GM23338 (cell line): ENCODE data around the gene VSTM2B. TPM values are rescaled to one million over a fixed set of nuclear protein-coding genes. Genes with fewer than 3 reads are reported as not detected.

Source experiments
- ATAC-seq: fragments of 200-7000 bp; cut with Tn5 transposase; 3 replicates; pipeline ENCODE4 v1.9.1; 2020
- DNase-seq: peaks from one replicate; pipeline ENCODE4 v3.0.0-alpha.2; 2015; ENCODE audit warnings: low spot score
- H2AFZ ChIP-seq: fragments of 200-600 bp; sonication (generic); 2 replicates; pipeline ENCODE4 v1.8.0; 2016; ENCODE audit warnings: antibody characterized with exemption, mild to moderate bottlenecking, moderate library complexity
- H3F3A ChIP-seq: fragments of 200-600 bp; sonication (generic); replicated peaks from 2 replicates; pipeline ENCODE4 v1.8.0; 2017; ENCODE audit warnings: antibody characterized with exemption, mixed run types, low read depth
- H3K27ac ChIP-seq: fragments of 200-600 bp; sonication (generic); 2 replicates; pipeline ENCODE4 v1.6.1; 2016; ENCODE audit warnings: low read depth
- H3K27me3 ChIP-seq: fragments of 200-600 bp; sonication (generic); 2 replicates; pipeline ENCODE4 v1.8.0; 2016; ENCODE audit warnings: mild to moderate bottlenecking, mixed run types, moderate library complexity; ENCODE audit not compliant: insufficient read depth
- H3K36me3 ChIP-seq: fragments of 200-600 bp; sonication (generic); 2 replicates; pipeline ENCODE4 v1.8.0; 2016; ENCODE audit warnings: mild to moderate bottlenecking; ENCODE audit not compliant: insufficient read depth
- H3K4me1 ChIP-seq: fragments of 200-600 bp; sonication (generic); 2 replicates; pipeline ENCODE4 v1.8.0; 2016; ENCODE audit warnings: mild to moderate bottlenecking, moderate library complexity; ENCODE audit not compliant: insufficient read depth
- H3K4me2 ChIP-seq: fragments of 200-600 bp; sonication (generic); 2 replicates; pipeline ENCODE4 v1.7.1; 2017; ENCODE audit warnings: mixed run types
- H3K4me3 ChIP-seq: fragments of 200-600 bp; sonication (generic); 2 replicates; pipeline ENCODE4 v1.6.1; 2016; ENCODE audit warnings: mixed run types
- H3K79me2 ChIP-seq: fragments of 200-600 bp; sonication (generic); replicated peaks from 2 replicates; pipeline ENCODE4 v1.8.0; 2017; ENCODE audit warnings: mild to moderate bottlenecking; ENCODE audit not compliant: insufficient read depth
- H3K9me2 ChIP-seq: fragments of 200-600 bp; sonication (generic); 2 replicates; pipeline ENCODE4 v1.8.0; 2017; ENCODE audit not compliant: insufficient read depth
- H4K20me1 ChIP-seq: fragments of 200-600 bp; sonication (generic); replicated peaks from 2 replicates; pipeline ENCODE4 v1.8.0; 2017; ENCODE audit warnings: mild to moderate bottlenecking; ENCODE audit not compliant: insufficient read depth
- H3K27ac Mint-ChIP-seq: 2 replicates; pipeline ENCODE4 v1.8.0; 2020; ENCODE audit warnings: inconsistent platforms, mild to moderate bottlenecking, moderate library complexity, mixed read lengths
- H3K27me3 Mint-ChIP-seq: 3 replicates; pipeline ENCODE4 v1.8.0; 2022; ENCODE audit warnings: low read depth, mild to moderate bottlenecking, moderate library complexity, mixed read lengths, inconsistent platforms; ENCODE audit not compliant: insufficient read depth, poor library complexity
- H3K36me3 Mint-ChIP-seq: 3 replicates; pipeline ENCODE4 v1.8.0; 2021; ENCODE audit warnings: low read depth, mild to moderate bottlenecking, inconsistent platforms, moderate library complexity, mixed read lengths
- H3K4me1 Mint-ChIP-seq: 3 replicates; pipeline ENCODE4 v1.8.0; 2020; ENCODE audit warnings: mild to moderate bottlenecking, inconsistent platforms, mixed read lengths
- H3K4me3 Mint-ChIP-seq: 3 replicates; pipeline ENCODE4 v1.8.0; 2021; ENCODE audit warnings: moderate library complexity, mild to moderate bottlenecking, inconsistent platforms, mixed read lengths
- H3K9me3 Mint-ChIP-seq: 3 replicates; pipeline ENCODE4 v1.8.0; 2020; ENCODE audit warnings: moderate library complexity, mild to moderate bottlenecking, inconsistent platforms, mixed read lengths
- CREB1 ChIP-seq: fragments of 250-450 bp; sonication (Bioruptor Pico); IDR thresholded peaks from 2 replicates; pipeline ENCODE4 v1.5.0; 2020; ENCODE audit warnings: low read depth, mild to moderate bottlenecking, moderate library complexity
- EZH2 ChIP-seq: fragments of 200-600 bp; sonication (generic); IDR thresholded peaks from one replicate; pipeline ENCODE4 v1.8.0; 2017; ENCODE audit warnings: antibody characterized with exemption, mild to moderate bottlenecking, low read depth; ENCODE audit not compliant: unreplicated experiment
- JUNB ChIP-seq: IDR thresholded peaks from one replicate; pipeline ENCODE4 v1.6.1; 2016; ENCODE audit warnings: antibody characterized with exemption; ENCODE audit not compliant: unreplicated experiment
- POLR2AphosphoS5 ChIP-seq: IDR thresholded peaks from 2 replicates; pipeline ENCODE4 v1.6.1; 2016; ENCODE audit warnings: antibody characterized with exemption, low read depth
- ZNF114 ChIP-seq: fragments of 250-450 bp; sonication (Bioruptor Pico); IDR thresholded peaks from 2 replicates; pipeline ENCODE4 v1.5.0; 2020; ENCODE audit warnings: mild to moderate bottlenecking, moderate library complexity
- polyA plus RNA-seq: library from polyadenylated mRNA; unstranded; fragments of >200 nt; fragmentation: Nextera tagmentation; extraction: Ambion mirVana; gene quantifications from 2 replicates; pipeline ENCODE4 v1.2.1, GENCODE V29; 2016
- total RNA-seq: library from RNA; depleted of rRNA; stranded (reverse); fragments of >200 nt; shearing (Covaris generic); gene quantifications from 2 replicates; pipeline ENCODE4 v1.2.3, GENCODE V29; 2014
- TF ChIP-seq, protein P1 (sequence below), 2 experiments: fragments of 200-600 bp in 1 of 2; sonication (generic) in 1 of 2; conservative IDR thresholded peaks; 2 replicates each; pipeline versions ENCODE4 v1.5.1 to v1.6.1; 2016 to 2017; ENCODE audit warnings: antibody characterized with exemption in 2 of 2, low read depth in 2 of 2, mild to moderate bottlenecking in 2 of 2, moderate library complexity in 1 of 2

Gene VSTM2B
- total and polyA plus RNA-seq, 2 experiments from 2014 or later = 1.2 to 1.8 TPM

DNA sequence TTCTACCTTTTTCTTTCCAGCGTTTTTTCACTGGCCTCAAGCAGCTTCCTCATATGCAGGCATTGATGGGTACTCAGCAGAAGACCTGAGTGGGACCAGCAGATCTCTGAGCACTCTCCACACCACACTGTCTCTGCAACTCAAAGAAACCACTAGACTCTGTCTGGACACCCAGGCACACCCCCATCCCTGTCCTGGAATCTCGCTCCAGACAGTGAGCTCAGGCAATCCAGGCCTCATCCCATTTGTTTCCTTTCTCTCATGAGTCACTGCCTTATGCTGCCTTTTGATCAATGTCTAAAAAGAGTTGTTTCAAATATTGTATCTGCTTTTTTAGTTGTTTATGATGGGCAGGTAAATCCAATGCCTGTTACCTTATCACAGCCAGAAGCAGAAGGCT lies 60.6 kb downstream of the VSTM2B start:
- TF ChIP-seq JUNB = no peak
- no peak for TF ChIP-seq CREB1 (CRISPR knock-in tag)
- no peak for TF ChIP-seq EZH2
- TF ChIP-seq, protein P1, sequence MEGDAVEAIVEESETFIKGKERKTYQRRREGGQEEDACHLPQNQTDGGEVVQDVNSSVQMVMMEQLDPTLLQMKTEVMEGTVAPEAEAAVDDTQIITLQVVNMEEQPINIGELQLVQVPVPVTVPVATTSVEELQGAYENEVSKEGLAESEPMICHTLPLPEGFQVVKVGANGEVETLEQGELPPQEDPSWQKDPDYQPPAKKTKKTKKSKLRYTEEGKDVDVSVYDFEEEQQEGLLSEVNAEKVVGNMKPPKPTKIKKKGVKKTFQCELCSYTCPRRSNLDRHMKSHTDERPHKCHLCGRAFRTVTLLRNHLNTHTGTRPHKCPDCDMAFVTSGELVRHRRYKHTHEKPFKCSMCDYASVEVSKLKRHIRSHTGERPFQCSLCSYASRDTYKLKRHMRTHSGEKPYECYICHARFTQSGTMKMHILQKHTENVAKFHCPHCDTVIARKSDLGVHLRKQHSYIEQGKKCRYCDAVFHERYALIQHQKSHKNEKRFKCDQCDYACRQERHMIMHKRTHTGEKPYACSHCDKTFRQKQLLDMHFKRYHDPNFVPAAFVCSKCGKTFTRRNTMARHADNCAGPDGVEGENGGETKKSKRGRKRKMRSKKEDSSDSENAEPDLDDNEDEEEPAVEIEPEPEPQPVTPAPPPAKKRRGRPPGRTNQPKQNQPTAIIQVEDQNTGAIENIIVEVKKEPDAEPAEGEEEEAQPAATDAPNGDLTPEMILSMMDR (conservative IDR thresholded peaks at IDR 0.05; ENCODE audit: low read depth in 2 of 2) = no peak
- Mint-ChIP-seq H3K36me3 (no peaks in the 10 kb centered on the region), H3K4me3 (no peak overlapping the region), H3K4me1 (peaks cover 5% of the 10 kb centered on the region; the same call in 1 of the 3 replicates), H3K9me3 (0 out of 3 replicates have a peak, but pooled peaks cover 5% of the 10 kb centered on the region), H3K27me3 (peaks cover 9% of the 10 kb centered on the region), H3K27ac (no peak overlapping the region)
- DNase-seq (no peak), ATAC-seq (no peak)
- Histone ChIP-seq H2AFZ (no peak overlapping the region), H3K4me1 (no peaks in the 10 kb centered on the region), H3F3A (no peaks in the 10 kb centered on the region), H3K9me2 (no peaks in the 10 kb centered on the region), H3K4me3 (no peak overlapping the region), H3K36me3 (no peaks in the 10 kb centered on the region), H3K27ac (no peak overlapping the region), H4K20me1 (no peaks in the 10 kb centered on the region), H3K79me2 (no peaks in the 10 kb centered on the region), H3K27me3 (no peaks in the 10 kb centered on the region), H3K4me2 (no peak overlapping the region)

DNA sequence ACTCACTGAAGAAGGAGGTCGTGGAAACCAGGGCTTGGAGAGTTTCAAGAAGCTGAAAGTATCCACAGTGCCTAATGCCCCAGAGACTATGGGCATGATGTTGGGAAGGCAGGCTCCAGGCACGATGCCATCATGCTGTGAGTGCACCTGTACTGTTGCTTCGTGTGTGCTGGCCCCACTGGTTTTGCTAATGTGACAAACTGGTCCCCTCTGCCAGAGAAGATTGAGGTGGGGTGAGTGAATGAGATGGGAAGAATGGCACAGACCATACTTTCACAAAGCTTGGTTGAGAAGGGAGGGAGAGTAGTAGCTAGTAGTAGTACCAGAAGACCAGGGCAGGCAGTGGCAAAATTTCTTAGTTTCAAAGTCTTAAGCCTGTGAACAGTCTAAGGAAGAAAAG lies 61.3 kb downstream of the VSTM2B start:
- Histone ChIP-seq H3K36me3 (no peaks in the 10 kb centered on the region), H3K4me3 (no peak overlapping the region), H3K4me2 (no peak overlapping the region), H3K9me2 (no peaks in the 10 kb centered on the region), H4K20me1 (no peaks in the 10 kb centered on the region), H3K4me1 (no peaks in the 10 kb centered on the region), H3K27me3 (no peaks in the 10 kb centered on the region), H3K79me2 (no peaks in the 10 kb centered on the region), H2AFZ (no peak overlapping the region), H3F3A (no peaks in the 10 kb centered on the region), H3K27ac (no peak overlapping the region)
- Mint-ChIP-seq H3K9me3 (0 out of 3 replicates have a peak, but pooled peaks cover 5% of the 10 kb centered on the region), H3K4me3 (no peak overlapping the region), H3K27ac (no peak overlapping the region), H3K27me3 (peaks cover 11% of the 10 kb centered on the region), H3K4me1 (peaks cover 5% of the 10 kb centered on the region; the same call in 1 of the 3 replicates), H3K36me3 (no peaks in the 10 kb centered on the region)
- TF ChIP-seq JUNB = no peak
- no peak for TF ChIP-seq POLR2AphosphoS5
- no peak for TF ChIP-seq ZNF114 (CRISPR knock-in tag)
- TF ChIP-seq, protein P1 (conservative IDR thresholded peaks at IDR 0.05; ENCODE audit: low read depth in 2 of 2) = no peak
- DNase-seq (no peak), ATAC-seq (no peak)
